DND-41 (cell line): ENCODE data around the gene EVC2.

Source experiments
- ATAC-seq: fragments of 200-7000 bp; cut with Tn5 transposase; 3 replicates; pipeline ENCODE4 v1.9.1; 2021; ENCODE audit warnings: low read depth; ENCODE audit not compliant: insufficient read depth
- DNase-seq: peaks from one replicate; pipeline ENCODE4 v3.0.0-alpha.2; 2020
- H2AFZ ChIP-seq: 2 replicates; pipeline ENCODE4 v1.6.0; 2012; ENCODE audit warnings: low read depth, low read length
- H3K27ac ChIP-seq: 2 replicates; pipeline ENCODE4 v1.5.1; 2012; ENCODE audit warnings: low read length, inconsistent platforms
- H3K27me3 ChIP-seq: fragments of 200-600 bp; sonication (generic); 2 replicates; pipeline ENCODE4 v1.6.0; 2012; ENCODE audit warnings: low read length, mild to moderate bottlenecking, inconsistent platforms; ENCODE audit not compliant: insufficient read depth, poor library complexity
- H3K36me3 ChIP-seq: 2 replicates; pipeline ENCODE4 v1.5.1; 2012; ENCODE audit warnings: low read length, inconsistent platforms; ENCODE audit not compliant: insufficient read depth
- H3K4me1 ChIP-seq: 2 replicates; pipeline ENCODE4 v1.5.1; 2012; ENCODE audit warnings: mild to moderate bottlenecking, low read length; ENCODE audit not compliant: insufficient read depth
- H3K4me2 ChIP-seq: 2 replicates; pipeline ENCODE4 v1.6.0; 2012; ENCODE audit warnings: mild to moderate bottlenecking, moderate library complexity, low read length, inconsistent platforms; ENCODE audit not compliant: insufficient read depth
- H3K4me3 ChIP-seq, 2 experiments: fragments of 200-600 bp in 1 of 2; shearing (Covaris generic) in 1 of 2; 2 replicates each; pipeline ENCODE4 v1.5.1; 2012 to 2016; ENCODE audit warnings: inconsistent platforms in 2 of 2, low read length in 2 of 2, mild to moderate bottlenecking in 2 of 2, low read depth in 1 of 2, moderate library complexity in 1 of 2
- H3K79me2 ChIP-seq: 2 replicates; pipeline ENCODE4 v1.6.0; 2012; ENCODE audit warnings: low read length, inconsistent platforms; ENCODE audit not compliant: insufficient read depth
- H3K9ac ChIP-seq: 2 replicates; pipeline ENCODE4 v1.6.0; 2012; ENCODE audit warnings: low read depth, mild to moderate bottlenecking, inconsistent platforms, low read length, moderate library complexity
- H3K9me3 ChIP-seq: 2 replicates; pipeline ENCODE4 v1.5.1; 2012; ENCODE audit warnings: low read length, moderate library complexity, mild to moderate bottlenecking, inconsistent platforms; ENCODE audit not compliant: insufficient read depth, severe bottlenecking
- H4K20me1 ChIP-seq: 2 replicates; pipeline ENCODE4 v1.6.0; 2012; ENCODE audit warnings: low read length; ENCODE audit not compliant: insufficient read depth
- CTCF ChIP-seq: IDR thresholded peaks from 2 replicates; pipeline ENCODE4 v1.5.1; 2012; ENCODE audit warnings: borderline replicate concordance, low read length, moderate library complexity, mild to moderate bottlenecking; ENCODE audit not compliant: poor library complexity, severe bottlenecking; ENCODE audit errors: extremely low read depth
- EZH2 ChIP-seq: IDR thresholded peaks from 3 replicates; pipeline ENCODE4 v1.6.1; 2012; ENCODE audit warnings: borderline replicate concordance, low read depth, mild to moderate bottlenecking, moderate library complexity, low read length, inconsistent platforms; ENCODE audit not compliant: severe bottlenecking

The EVC2 gene

GRCh38 chr4:5706486-5707290 lies 1.7 kb downstream of the EVC2 start:
- Histone ChIP-seq H3K9ac (no peak overlapping the region), H3K79me2 (no peaks in the 10 kb centered on the region), H2AFZ (no peak overlapping the region), H4K20me1 (no peaks in the 10 kb centered on the region), H3K27ac (no peak overlapping the region), H3K9me3 (peaks cover 10% of the 10 kb centered on the region), H3K4me2 (no peak overlapping the region), H3K4me1 (no peaks in the 10 kb centered on the region), H3K27me3 (no peaks in the 10 kb centered on the region), H3K36me3 (no peaks in the 10 kb centered on the region), H3K4me3 (no peak overlapping the region)
- no peak for ATAC-seq
- TF ChIP-seq CTCF (no peak), EZH2 (no peak)
- DNase-seq, result no peak

- no peak overlapping the region for H3K4me3 ChIP-seq
These were observed 2.6 kb downstream of the EVC2 start for GRCh38 chr4:5705647-5706320.

GRCh38 chr4:5704276-5704675 lies 4.1 kb downstream of the EVC2 start:
- Histone ChIP-seq H2AFZ (no peak overlapping the region), H3K79me2 (no peaks in the 10 kb centered on the region), H3K9me3 (peaks cover 10% of the 10 kb centered on the region), H3K4me1 (no peaks in the 10 kb centered on the region), H3K9ac (no peak overlapping the region), H3K36me3 (no peaks in the 10 kb centered on the region), H3K27ac (no peak overlapping the region), H3K4me2 (no peak overlapping the region), H3K4me3 (no peak overlapping the region), H4K20me1 (no peaks in the 10 kb centered on the region), H3K27me3 (no peaks in the 10 kb centered on the region)
- DNase-seq (no peak), ATAC-seq (no peak)
- TF ChIP-seq EZH2, result no peak
- TF ChIP-seq CTCF, result no peak

More at GRCh38 chr4:5705647-5706320, 2.6 kb downstream of the EVC2 start:
- Histone ChIP-seq H3K4me1 (no peaks in the 10 kb centered on the region), H3K9me3 (peaks cover 10% of the 10 kb centered on the region), H3K79me2 (no peaks in the 10 kb centered on the region), H3K4me2 (no peak overlapping the region), H3K9ac (no peak overlapping the region), H4K20me1 (no peaks in the 10 kb centered on the region), H3K36me3 (no peaks in the 10 kb centered on the region), H3K27me3 (no peaks in the 10 kb centered on the region), H3K27ac (no peak overlapping the region), H2AFZ (no peak overlapping the region)
- TF ChIP-seq EZH2 (no peak), CTCF (no peak)
- DNase-seq (no peak), ATAC-seq (no peak)
